GM18951 (cell line): ENCODE results near the gene SLC16A7.

ENCODE experiments used
- POLR2A ChIP-seq: IDR thresholded peaks from 4 replicates; pipeline ENCODE4 v1.6.1; 2011; ENCODE audit warnings: mild to moderate bottlenecking; ENCODE audit not compliant: insufficient read length, insufficient read depth; ENCODE audit errors: extremely low read depth
- in situ Hi-C: fragments of 300-500 bp; cut with MboI; formaldehyde crosslinking; loops from one replicate; pipeline ENCODE4 v1.12.0; 2022; ENCODE audit warnings: low sequenced_read_pairs, mixed read lengths, inconsistent platforms; ENCODE audit not compliant: unreplicated experiment

SLC16A7 gene

GRCh38 chr12:59664495-59664894 lies 68.7 kb downstream of the SLC16A7 start:
- no peak for TF ChIP-seq POLR2A
- in situ Hi-C loops = no loop called here

- in situ Hi-C loops = no loop called here
- no peak for TF ChIP-seq POLR2A
Observed at GRCh38 chr12:59665701-59666100, 69.9 kb downstream of the SLC16A7 start.

- in situ Hi-C loops = no loop called here
- TF ChIP-seq POLR2A = no peak
Observed at GRCh38 chr12:59668674-59669073, 72.8 kb downstream of the SLC16A7 start.

- no peak for TF ChIP-seq POLR2A
- in situ Hi-C loops = no loop called here
Observed at GRCh38 chr12:59672273-59672672, 76.4 kb downstream of the SLC16A7 start.

GRCh38 chr12:59675461-59675860 lies 79.6 kb downstream of the SLC16A7 start:
- in situ Hi-C loops = no loop called here
- no peak for TF ChIP-seq POLR2A

GRCh38 chr12:59677857-59678256 lies 82.0 kb downstream of the SLC16A7 start:
- TF ChIP-seq POLR2A = no peak
- in situ Hi-C loops = no loop called here

GRCh38 chr12:59678759-59679411 lies 83.1 kb downstream of the SLC16A7 start:
- no peak for TF ChIP-seq POLR2A
- in situ Hi-C loops = no loop called here

- in situ Hi-C loops = no loop called here
- TF ChIP-seq POLR2A = no peak
Observed at GRCh38 chr12:59689776-59690175, 93.9 kb downstream of the SLC16A7 start.

GRCh38 chr12:59695379-59695778 lies 99.5 kb downstream of the SLC16A7 start:
- in situ Hi-C loops = no loop called here

GRCh38 chr12:59698600-59698999 lies 102.8 kb downstream of the SLC16A7 start:
- no peak for TF ChIP-seq POLR2A
- in situ Hi-C loops = no loop called here

More at GRCh38 chr12:59695379-59695778, 99.5 kb downstream of the SLC16A7 start:
- no peak for TF ChIP-seq POLR2A

- in situ Hi-C loops = no loop called here
- TF ChIP-seq POLR2A = no peak
Observed at GRCh38 chr12:59699421-59700152, 103.8 kb downstream of the SLC16A7 start.

- TF ChIP-seq POLR2A = no peak
- in situ Hi-C loops = no loop called here
Observed at GRCh38 chr12:59700153-59700450, 104.3 kb downstream of the SLC16A7 start.

GRCh38 chr12:59708064-59708463 lies 112.2 kb downstream of the SLC16A7 start:
- in situ Hi-C loops = no loop called here

GRCh38 chr12:59708484-59708883 lies 112.7 kb downstream of the SLC16A7 start:
- no peak for TF ChIP-seq POLR2A
- in situ Hi-C loops = no loop called here

More at GRCh38 chr12:59708064-59708463, 112.2 kb downstream of the SLC16A7 start:
- no peak for TF ChIP-seq POLR2A
